NCI-H2171 (cell line): ENCODE measurements around the gene ACSBG1.

ENCODE experiments used
- DNase-seq: peaks from one replicate; lab custom pipeline; 2025; lab: John Stamatoyannopoulos, UW

ACSBG1 gene

DNA sequence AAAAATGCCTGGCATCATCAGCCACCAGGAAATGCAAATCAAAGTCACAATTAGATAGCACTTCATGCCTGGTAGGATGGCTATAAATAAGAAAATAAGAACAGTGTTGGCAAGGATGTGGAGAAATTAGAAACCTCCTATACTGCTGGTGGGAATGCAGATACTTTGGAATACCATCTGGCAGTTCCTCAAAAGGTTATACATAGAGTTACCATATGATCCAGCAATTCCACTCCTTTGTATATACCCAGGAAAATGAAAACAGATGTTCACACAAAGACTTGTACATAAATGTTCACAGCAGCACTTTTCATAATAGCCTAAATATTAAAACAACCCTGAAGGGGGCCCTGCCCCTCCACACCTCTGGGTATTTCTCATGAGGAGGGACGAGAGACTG is 13.7 kb downstream of the ACSBG1 start:
- DNase-seq: peak; percentile 81

DNA sequence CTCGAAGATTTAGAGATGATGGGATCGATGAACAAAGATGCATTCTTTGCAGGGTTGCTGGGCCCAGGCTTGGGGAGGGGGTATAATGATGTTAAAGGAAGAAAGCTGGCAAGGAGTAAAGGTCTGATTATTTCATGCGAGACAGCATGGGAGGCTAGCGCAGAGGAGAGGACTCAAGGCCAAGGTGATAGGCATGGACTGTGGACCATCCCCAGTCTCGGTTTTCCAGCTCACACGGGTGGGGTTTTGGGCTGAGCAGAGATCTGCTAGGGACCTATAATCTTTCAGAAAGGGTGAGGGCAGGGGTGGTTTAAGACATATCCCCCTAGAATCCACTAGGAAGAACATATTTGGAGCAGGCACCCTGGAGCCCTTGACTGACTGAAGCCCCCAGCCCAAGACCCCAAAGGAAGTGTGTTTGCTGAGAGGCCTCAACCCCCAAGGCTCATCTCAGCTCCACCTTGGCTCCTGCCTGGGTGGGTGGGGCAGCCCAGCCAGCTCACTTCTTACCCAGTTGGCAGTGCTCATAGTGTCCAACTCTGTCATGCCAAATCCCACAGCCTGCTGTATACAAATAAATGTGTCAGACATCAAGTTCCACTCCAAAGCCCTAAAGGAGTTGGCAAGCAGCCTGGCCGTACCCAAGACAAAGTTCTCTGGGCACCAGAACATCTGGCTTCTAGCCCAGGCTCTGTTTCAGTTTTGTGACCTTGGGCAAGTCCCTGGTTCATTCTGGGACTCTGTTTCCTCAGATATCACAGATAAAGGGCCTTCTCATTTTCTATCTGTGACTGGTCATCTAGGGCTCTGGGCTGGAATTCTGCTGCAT is 17.9 kb downstream of the ACSBG1 start:
- DNase-seq: no peak

DNA sequence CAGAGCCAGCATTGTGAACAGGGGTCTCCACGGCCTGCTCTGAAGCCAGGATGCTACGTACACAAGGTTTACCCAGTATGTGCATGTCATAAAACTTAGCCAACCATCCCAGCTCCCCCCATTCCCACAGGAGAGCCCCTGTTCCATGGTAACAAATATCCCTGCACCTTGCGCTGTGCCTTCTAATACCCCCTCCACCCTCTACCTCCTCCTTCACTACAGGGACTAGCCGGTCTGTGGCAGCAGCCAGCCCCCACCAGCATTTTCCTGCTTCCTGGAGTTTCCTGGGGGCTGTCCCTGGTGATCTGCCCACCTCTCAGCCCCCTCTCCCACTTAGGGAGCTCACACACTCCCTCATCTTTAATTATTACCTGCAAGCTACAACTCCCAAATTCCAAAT is 20.4 kb downstream of the ACSBG1 start:
- DNase-seq: no peak

- DNase-seq: no peak
Observed at GRCh38 chr15:78213425-78213750, 21.0 kb downstream of the ACSBG1 start.

DNA sequence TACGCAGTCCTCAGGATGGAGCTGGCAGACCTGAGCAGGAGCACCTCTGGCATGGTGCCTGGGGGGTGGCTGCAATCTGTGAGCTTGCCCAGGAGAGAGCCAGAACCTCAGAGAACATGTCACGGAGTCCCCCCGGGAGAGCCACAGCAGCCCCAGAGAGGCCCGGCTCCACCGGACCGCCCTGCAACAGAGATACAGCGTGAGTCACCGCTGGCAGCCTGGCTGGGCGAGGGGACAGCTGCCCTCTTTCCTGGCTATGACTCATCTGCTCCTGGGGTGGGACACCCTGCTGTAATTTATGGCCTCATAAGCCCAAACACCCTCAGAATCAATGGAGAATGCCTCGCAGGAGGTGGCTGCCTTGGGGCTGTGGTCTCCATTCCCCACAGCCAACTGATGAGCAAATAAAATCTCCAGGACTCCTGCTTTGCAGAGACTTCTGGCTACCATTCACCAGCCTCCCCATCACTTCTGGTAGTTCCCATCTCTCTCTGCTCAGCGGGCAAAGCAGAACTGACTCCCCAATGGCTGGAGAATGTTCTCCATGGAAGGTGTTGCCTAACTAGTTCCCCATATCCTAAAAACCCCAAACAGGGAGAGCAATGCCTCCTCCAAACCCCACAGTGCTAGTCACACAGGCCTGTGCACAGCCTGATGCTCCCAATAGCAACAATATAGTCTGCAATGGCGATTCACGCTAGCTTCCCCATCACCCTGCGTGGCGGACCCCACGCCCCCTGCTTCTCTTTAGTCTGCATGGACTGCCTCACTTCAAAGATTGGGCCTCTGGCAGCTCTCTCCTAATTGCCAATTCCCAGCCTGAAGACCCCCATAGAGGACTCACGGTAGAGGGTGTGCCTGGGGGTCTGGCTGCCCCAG is 21.6 kb downstream of the ACSBG1 start:
- no peak for DNase-seq

- no peak for DNase-seq
Observed at GRCh38 chr15:78212008-78212407, 22.4 kb downstream of the ACSBG1 start.

- DNase-seq: no peak
Observed at GRCh38 chr15:78211189-78211921, 23.0 kb downstream of the ACSBG1 start.

DNA sequence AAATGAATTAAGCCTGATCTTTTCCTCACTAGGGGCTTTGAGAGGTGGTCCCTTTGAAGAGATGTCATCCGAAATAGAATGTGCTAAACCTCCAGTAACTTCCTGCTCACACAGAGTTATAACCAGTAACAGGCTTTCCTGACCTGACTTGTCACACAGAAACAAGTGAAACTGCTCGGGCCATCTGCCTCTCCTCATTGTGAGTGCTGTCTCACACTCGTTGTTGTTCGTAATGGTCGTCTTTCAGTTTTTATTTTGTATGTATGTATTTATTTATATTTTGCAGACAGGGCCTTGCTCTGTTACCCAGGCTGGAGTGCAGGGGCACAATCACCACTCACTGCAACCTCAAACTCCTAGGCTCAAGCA is 24.0 kb downstream of the ACSBG1 start:
- DNase-seq: no peak

GRCh38 chr15:78209646-78210348 is 24.6 kb downstream of the ACSBG1 start:
- no peak for DNase-seq

DNA sequence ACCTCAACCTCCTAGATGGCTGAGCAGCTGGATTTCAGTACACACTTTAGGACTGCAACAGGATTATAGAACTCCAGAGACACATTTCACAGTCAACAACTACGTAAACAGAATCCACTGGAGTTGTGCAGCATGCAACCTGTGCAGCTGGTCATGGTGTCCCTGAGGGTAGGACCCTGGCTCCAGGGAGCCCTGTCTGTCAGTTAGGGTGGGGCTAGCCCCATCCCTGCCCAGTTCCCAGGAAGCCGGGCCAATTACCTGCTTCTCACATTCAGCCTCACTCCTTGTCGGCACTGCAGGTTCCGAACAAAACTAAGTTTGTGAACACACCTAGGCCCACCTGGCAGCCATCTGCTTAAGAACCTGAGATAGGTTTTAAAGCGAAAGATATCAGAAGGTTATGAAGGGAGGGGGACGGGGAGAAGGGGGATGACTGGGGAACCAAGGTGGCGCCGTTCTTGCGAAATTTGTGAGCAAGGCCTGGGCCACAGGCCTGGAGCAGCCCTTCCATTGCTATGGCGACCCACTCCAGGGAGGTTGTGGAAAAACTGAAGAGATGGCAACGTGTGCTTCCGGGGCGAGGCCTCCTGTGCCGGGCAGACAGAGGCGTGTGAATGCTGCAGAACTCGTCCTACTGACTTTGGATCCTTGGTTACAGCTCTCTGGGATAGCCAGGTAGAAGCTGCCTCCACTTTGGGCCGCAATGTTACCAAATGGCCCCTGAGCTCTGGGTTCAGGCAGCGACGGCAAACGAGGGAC is 25.3 kb downstream of the ACSBG1 start:
- no peak for DNase-seq

GRCh38 chr15:78208341-78208844 is 26.0 kb downstream of the ACSBG1 start:
- no peak for DNase-seq

- DNase-seq: no peak
Observed at GRCh38 chr15:78207641-78208340, 26.6 kb downstream of the ACSBG1 start.

DNA sequence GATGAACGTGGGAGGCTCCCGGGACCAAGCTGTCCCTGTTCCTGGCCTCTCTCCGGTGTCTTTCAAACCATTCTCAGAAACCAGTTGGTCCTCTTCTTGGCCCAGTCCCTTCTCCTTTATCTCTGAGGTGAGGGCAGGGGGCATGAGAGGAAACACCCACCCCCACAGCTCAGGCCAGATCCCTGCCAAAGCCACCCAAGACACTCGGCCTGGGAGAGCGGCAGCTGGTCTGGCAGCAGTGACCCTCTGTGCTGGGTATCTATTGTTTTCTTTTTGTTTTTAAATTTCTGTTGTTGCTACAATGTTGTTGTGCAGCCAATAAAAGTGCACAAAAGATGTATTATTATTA is 27.3 kb downstream of the ACSBG1 start:
- DNase-seq: no peak

GRCh38 chr15:78206326-78207109 is 27.8 kb downstream of the ACSBG1 start:
- DNase-seq: no peak

DNA sequence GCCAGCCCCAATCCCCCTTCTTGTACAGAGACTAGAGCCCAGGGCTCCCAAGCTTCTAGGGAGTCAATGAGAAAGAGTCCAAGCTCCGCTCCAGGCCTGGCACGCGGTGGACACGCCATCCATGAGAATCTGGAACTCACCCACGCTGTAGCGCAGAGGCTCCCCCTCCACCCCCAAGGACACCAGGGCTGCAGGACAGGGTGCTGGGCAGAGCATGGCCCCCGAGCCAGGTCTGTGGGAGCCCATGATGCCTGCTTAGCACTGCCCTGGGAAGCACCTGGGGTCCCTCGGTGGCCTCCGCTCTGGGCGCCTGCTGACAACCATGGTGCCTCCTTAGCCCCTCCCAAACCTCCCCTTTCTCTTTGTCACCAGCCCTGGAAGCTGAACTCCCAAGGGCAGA is 28.5 kb downstream of the ACSBG1 start:
- DNase-seq: no peak

GRCh38 chr15:78205337-78205736 is 29.0 kb downstream of the ACSBG1 start:
- DNase-seq: no peak

DNA sequence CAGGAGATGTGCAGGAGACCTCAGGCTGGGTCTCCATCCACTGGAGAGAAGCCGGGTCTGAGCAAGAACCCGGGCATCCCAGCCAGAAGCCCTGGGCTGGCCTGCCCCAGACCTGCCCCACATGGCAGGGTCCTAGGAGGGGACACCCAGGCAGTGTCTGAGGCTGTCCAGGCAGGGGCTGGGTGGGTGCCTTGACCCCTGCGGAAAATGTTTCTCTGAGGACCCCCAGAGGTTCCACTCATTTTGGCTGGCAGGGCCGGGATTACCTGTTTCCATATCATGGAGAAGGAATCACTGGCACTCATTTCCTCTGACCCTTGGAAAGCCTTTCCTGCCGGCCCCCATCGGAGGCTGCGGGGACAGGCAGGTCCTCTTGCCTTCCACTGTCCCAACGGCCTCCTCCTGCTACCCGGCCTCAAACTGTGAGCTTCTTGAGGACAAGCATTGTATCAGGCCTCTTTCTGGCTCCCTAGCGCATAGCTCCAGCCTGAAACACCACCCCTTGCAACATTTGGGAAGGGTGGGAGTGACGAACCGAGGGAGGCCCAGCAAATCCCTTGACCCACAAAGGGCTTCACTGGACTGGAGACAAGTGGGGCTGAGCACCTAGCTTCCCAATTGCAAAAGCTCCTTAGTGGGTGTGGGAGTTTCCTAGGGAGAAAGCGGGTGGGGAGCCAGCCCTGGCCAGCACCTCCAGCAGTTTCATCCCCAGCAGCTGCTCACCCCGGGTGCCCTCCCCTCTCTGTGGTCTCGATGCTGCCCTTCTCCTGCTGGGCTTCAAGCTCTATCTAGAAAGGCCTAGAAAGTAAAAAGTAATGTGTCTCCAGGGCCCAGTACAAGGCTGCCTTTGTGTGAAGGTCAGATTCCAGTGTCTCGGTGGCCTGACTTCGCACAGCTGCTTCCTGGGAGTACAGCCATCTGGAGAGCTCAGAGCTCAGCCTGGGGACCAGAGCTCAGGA is 29.7 kb downstream of the ACSBG1 start:
- no peak for DNase-seq

DNA sequence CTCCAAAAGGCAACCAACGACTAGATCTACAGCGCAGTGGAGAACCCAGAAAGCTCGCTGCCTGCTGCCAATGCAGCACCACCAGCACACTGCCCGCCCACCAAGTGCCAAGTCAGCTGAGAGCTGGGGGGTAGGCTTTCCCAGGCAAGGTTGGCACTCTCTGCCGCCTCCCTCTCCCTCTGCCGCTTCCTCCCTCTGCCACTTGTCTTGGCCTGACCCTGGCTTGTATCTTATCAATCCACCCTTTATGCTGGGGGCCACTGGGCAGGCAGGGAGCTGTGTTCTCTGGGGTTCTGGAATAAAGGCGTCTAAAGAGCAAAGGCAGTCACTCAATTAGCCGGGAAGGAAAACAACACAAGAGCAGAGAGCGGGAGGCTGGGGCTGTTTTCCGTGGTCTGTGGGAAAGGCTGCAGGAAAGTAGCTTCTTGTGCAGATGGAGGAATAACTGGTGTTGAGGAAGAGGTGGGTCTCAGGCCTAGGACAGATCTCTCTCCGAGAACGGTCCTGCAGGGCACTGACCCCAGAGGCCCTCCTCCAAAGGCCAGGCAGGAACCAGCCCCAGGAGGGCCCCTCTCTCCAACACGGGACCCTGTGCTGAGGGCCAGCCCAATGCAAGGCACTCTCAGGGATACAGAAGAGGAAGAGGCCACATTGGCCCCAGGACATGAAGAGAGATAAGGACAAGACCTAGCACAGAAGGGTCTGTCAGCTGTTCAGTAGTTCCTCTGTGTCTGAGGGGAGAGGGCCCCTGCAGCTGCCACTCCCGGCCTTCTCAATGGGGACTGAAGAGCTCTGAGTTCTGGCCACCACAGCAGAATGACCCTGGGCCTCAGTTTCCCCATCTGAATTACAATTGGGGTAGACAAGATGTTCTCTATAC is 30.8 kb downstream of the ACSBG1 start:
- DNase-seq: no peak
